ENCODE results near the gene BORCS5.

BORCS5 gene

GRCh38 chr12:12427568-12427967, 70.7 kb downstream of the BORCS5 start:
- Histone ChIP-seq H3K79me2 (ENCODE audit: insufficient read depth, low read depth) (no peaks in the 10 kb centered on the region; the same call in 1 of the 2 replicates), H4K20me1 (ENCODE audit: insufficient read depth) (no peaks in the 10 kb centered on the region), H3K27me3 (ENCODE audit: insufficient read depth, low read depth) (no peaks in the 10 kb centered on the region), H3K4me1 (ENCODE audit: low read depth, poor library complexity, severe bottlenecking) (peaks cover 3% of the 10 kb centered on the region), H2AFZ (ENCODE audit: low read depth) (no peak overlapping the region), H3K4me2 (no peak overlapping the region), H3K4me3 (IDR thresholded peaks at IDR 0.05; ENCODE audit: insufficient read depth, low read depth, low read length) (no peak overlapping the region), H3K9ac (no peak overlapping the region), H3K36me3 (ENCODE audit: insufficient read depth) (no peaks in the 10 kb centered on the region), H3K27ac (no peak overlapping the region)
- TF ChIP-seq CTCF (conservative IDR thresholded peaks at IDR 0.05; ENCODE audit: low read depth, low read length), result no peak

- Histone ChIP-seq H3K27me3 (ENCODE audit: insufficient read depth, low read depth) (no peaks in the 10 kb centered on the region), H3K4me2 (no peak overlapping the region), H3K79me2 (ENCODE audit: insufficient read depth, low read depth) (no peaks in the 10 kb centered on the region; the same call in 1 of the 2 replicates), H3K9ac (no peak overlapping the region), H3K27ac (no peak overlapping the region), H3K36me3 (ENCODE audit: insufficient read depth) (no peaks in the 10 kb centered on the region), H3K4me3 (IDR thresholded peaks at IDR 0.05; ENCODE audit: insufficient read depth, low read depth, low read length) (no peak overlapping the region), H4K20me1 (ENCODE audit: insufficient read depth) (no peaks in the 10 kb centered on the region), H2AFZ (ENCODE audit: low read depth) (no peak overlapping the region), H3K4me1 (ENCODE audit: low read depth, poor library complexity, severe bottlenecking) (peaks cover 3% of the 10 kb centered on the region)
- TF ChIP-seq CTCF (conservative IDR thresholded peaks at IDR 0.05; ENCODE audit: low read depth, low read length), result no peak
Observed at GRCh38 chr12:12428047-12428446, 71.2 kb downstream of the BORCS5 start.

GRCh38 chr12:12428961-12429657, 72.2 kb downstream of the BORCS5 start:
- no peak overlapping the region for H3K4me2 ChIP-seq
- H3K27me3 ChIP-seq (ENCODE audit: insufficient read depth, low read depth), result no peaks in the 10 kb centered on the region
- H2AFZ ChIP-seq (ENCODE audit: low read depth), result no peak overlapping the region
- H3K9ac ChIP-seq, result no peak overlapping the region
- no peak for TF ChIP-seq CTCF (conservative IDR thresholded peaks at IDR 0.05; ENCODE audit: low read depth, low read length)
- no peaks in the 10 kb centered on the region; the same call in 1 of the 2 replicates for H3K79me2 ChIP-seq (ENCODE audit: insufficient read depth, low read depth)
- H4K20me1 ChIP-seq (ENCODE audit: insufficient read depth), result no peaks in the 10 kb centered on the region
- H3K4me1 ChIP-seq (ENCODE audit: low read depth, poor library complexity, severe bottlenecking), result peaks cover 3% of the 10 kb centered on the region
- H3K36me3 ChIP-seq (ENCODE audit: insufficient read depth), result no peaks in the 10 kb centered on the region
- H3K4me3 ChIP-seq (IDR thresholded peaks at IDR 0.05; ENCODE audit: insufficient read depth, low read depth, low read length), result no peak overlapping the region
- no peak overlapping the region for H3K27ac ChIP-seq

- no peaks in the 10 kb centered on the region for H3K27me3 ChIP-seq (ENCODE audit: insufficient read depth, low read depth)
- no peak overlapping the region for H3K4me2 ChIP-seq
- H3K4me1 ChIP-seq (ENCODE audit: low read depth, poor library complexity, severe bottlenecking), result peaks cover 3% of the 10 kb centered on the region
Observed at GRCh38 chr12:12432364-12432763, 75.5 kb downstream of the BORCS5 start.

More at GRCh38 chr12:12432364-12432763, 75.5 kb downstream of the BORCS5 start:
- Histone ChIP-seq H3K4me3 (IDR thresholded peaks at IDR 0.05; ENCODE audit: insufficient read depth, low read depth, low read length) (no peak overlapping the region), H3K27ac (no peak overlapping the region), H3K79me2 (ENCODE audit: insufficient read depth, low read depth) (no peaks in the 10 kb centered on the region), H3K9ac (no peak overlapping the region), H2AFZ (ENCODE audit: low read depth) (no peak overlapping the region), H3K36me3 (ENCODE audit: insufficient read depth) (no peaks in the 10 kb centered on the region), H4K20me1 (ENCODE audit: insufficient read depth) (no peaks in the 10 kb centered on the region)
- no peak for TF ChIP-seq CTCF (conservative IDR thresholded peaks at IDR 0.05; ENCODE audit: low read depth, low read length)
